K562 (cell line): Measurements from ENCODE around the gene FTH1. TPM values are rescaled to one million over a fixed set of nuclear protein-coding genes. Genes with fewer than 3 reads are reported as not detected.

Source experiments
- CHD1 ChIP-seq: fragments of 200-600 bp; sonication (generic); IDR thresholded peaks from one replicate; pipeline ENCODE4 v1.6.1; 2012; ENCODE audit warnings: mild to moderate bottlenecking, moderate library complexity, low read length, inconsistent platforms
- CXXC5 ChIP-seq: fragments of 250-450 bp; sonication (Bioruptor Pico); IDR thresholded peaks from 2 replicates; pipeline ENCODE4 v1.8.0; 2022; ENCODE audit warnings: inconsistent platforms, mild to moderate bottlenecking, moderate library complexity
- DIDO1 ChIP-seq: fragments of 450-650 bp; IDR thresholded peaks from 2 replicates; pipeline ENCODE4 v1.6.1; 2016; ENCODE audit warnings: low read depth, missing biosample characterization, missing genetic modification characterization
- E2F1 ChIP-seq: sonication (generic); formaldehyde crosslinking; IDR thresholded peaks from 2 replicates; pipeline ENCODE4 v1.8.1; 2023; ENCODE audit warnings: mild to moderate bottlenecking, missing genetic modification reagents, moderate library complexity
- FIP1L1 ChIP-seq: fragments of 200-400 bp; formaldehyde crosslinking; IDR thresholded peaks from 2 replicates; pipeline ENCODE4 v1.6.1; 2018; ENCODE audit warnings: mild to moderate bottlenecking, low read depth, low read length; ENCODE audit not compliant: poor library complexity, severe bottlenecking
- MBD1 ChIP-seq: fragments of 250-450 bp; sonication (Bioruptor Pico); IDR thresholded peaks from 2 replicates; pipeline ENCODE4 v1.8.0; 2022; ENCODE audit warnings: inconsistent platforms
- PHF8 ChIP-seq: fragments of 200-600 bp; sonication (generic); IDR thresholded peaks from 2 replicates; pipeline ENCODE4 v1.6.1; 2012; ENCODE audit warnings: mixed run types, mild to moderate bottlenecking, inconsistent platforms, low read length, moderate library complexity, borderline replicate concordance
- PTRF ChIP-seq: fragments of 450-650 bp; IDR thresholded peaks from 2 replicates; pipeline ENCODE4 v1.6.1; 2016; ENCODE audit warnings: mild to moderate bottlenecking, missing genetic modification characterization, missing compliant biosample characterization
- UBTF ChIP-seq, 2 experiments: IDR thresholded peaks; 2 replicates each; pipeline ENCODE4 v1.6.1; 2012; ENCODE audit warnings: improper control_type of control experiment in 2 of 2, low read depth in 2 of 2, low read length in 2 of 2, borderline replicate concordance in 1 of 2
- USF2 ChIP-seq: sonication (generic); formaldehyde crosslinking; IDR thresholded peaks from 2 replicates; pipeline ENCODE4 v1.5.0; 2020; ENCODE audit warnings: missing genetic modification reagents
- ZFP1 ChIP-seq: fragments of 450-650 bp; formaldehyde crosslinking; IDR thresholded peaks from 2 replicates; pipeline ENCODE4 v1.4.0; 2020; ENCODE audit warnings: mild to moderate bottlenecking, mixed read lengths
- ZNF140 ChIP-seq: fragments of 250-450 bp; sonication (Bioruptor Pico); IDR thresholded peaks from 2 replicates; pipeline ENCODE4 v1.8.0; 2021; ENCODE audit warnings: moderate library complexity, mild to moderate bottlenecking, inconsistent platforms
- ZNF217 ChIP-seq: sonication (generic); formaldehyde crosslinking; IDR thresholded peaks from 2 replicates; pipeline ENCODE4 v1.8.0; 2022; ENCODE audit warnings: mild to moderate bottlenecking, missing genetic modification reagents
- polyA plus RNA-seq, 8 experiments: library from polyadenylated mRNA; depleted of rRNA in 4 of 8; stranded (reverse) in 5 of 8; unstranded in 3 of 8; fragments of >200 nt; fragmentation: Nextera tagmentation in 2 of 8; fragmentation: Illumina TruSeq in 1 of 8; extraction: Ambion mirVana in 2 of 8; extraction: Trizol in 1 of 8; gene quantifications; 2 replicates each; pipeline versions ENCODE4 v1.2.1 to v1.2.3, GENCODE V29; 2011 to 2014; ENCODE audit warnings: inconsistent platforms in 1 of 8, missing spikeins in 1 of 8
- total RNA-seq, 7 experiments: library from RNA; depleted of rRNA in 6 of 7; stranded (reverse); fragments of >200 nt in 6 of 7; fragmentation: Illumina TruSeq in 2 of 7; extraction: Trizol in 2 of 7; gene quantifications; 2 replicates each; pipeline versions ENCODE4 v1.2.1 to v1.2.3, GENCODE V29; 2011 to 2021; ENCODE audit warnings: low replicate concordance in 1 of 7

The FTH1 gene
- total and polyA plus RNA-seq, 9 of the 15 experiments (the other 6 are each of a cell fraction or from before 2014, with no cell fraction given) = 370 to 3,146 (median 802) TPM

GRCh38 chr11:61963282-61964057 is 4.0 kb downstream of the FTH1 start (continued):
- no peak for TF ChIP-seq UBTF (IDR thresholded peaks at IDR 0.05; ENCODE audit: borderline replicate concordance in 1 of 2, low read depth in 2 of 2, low read length in 2 of 2)
- peak; percentile 74 for TF ChIP-seq USF2
- TF ChIP-seq FIP1L1 = no peak
- TF ChIP-seq ZNF217 (CRISPR knock-in tag) = no peak
- no peak for TF ChIP-seq CHD1
- no peak for TF ChIP-seq ZNF140 (CRISPR knock-in tag)
- TF ChIP-seq ZFP1 (CRISPR knock-in tag) = peak; percentile 63; the same call in 1 of the 2 replicates
- no peak for TF ChIP-seq DIDO1
- TF ChIP-seq PTRF (tag) = no peak
- TF ChIP-seq PHF8 = no peak
- TF ChIP-seq MBD1 (CRISPR knock-in tag) = no peak
- TF ChIP-seq E2F1 = no peak
- peak; percentile 56; the same call in 1 of the 2 replicates for TF ChIP-seq CXXC5 (CRISPR knock-in tag)
